ENCODE data around the gene IL27RA.
A peak's percentile ranks its signal among the peaks of the same experiment; 100 is the strongest.

The IL27RA gene

DNA sequence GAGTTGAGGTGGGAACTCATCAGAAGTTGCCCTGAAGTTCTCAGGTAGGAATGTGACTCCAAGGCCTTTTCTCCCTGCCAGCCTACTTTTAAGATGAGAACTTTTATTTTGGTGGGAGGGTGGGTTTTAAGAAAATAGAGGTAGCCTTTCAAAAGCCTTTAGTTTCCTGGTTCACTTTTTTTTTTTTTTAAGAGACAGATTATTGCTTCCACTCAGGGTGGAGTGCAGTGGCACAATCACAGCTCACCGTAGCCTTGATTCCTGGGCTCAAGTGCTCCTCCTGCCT, 51.1 kb downstream of the IL27RA start:
- Histone ChIP-seq H3K4me3 (ENCODE audit: low read depth, low read length) (no peak overlapping the region), H3K27ac (no peak overlapping the region), H3K27me3 (replicated peaks) (no peaks in the 10 kb centered on the region), H3K36me3 (replicated peaks) (no peaks in the 10 kb centered on the region)
- no peak for DNase-seq
- TF ChIP-seq, protein P1, sequence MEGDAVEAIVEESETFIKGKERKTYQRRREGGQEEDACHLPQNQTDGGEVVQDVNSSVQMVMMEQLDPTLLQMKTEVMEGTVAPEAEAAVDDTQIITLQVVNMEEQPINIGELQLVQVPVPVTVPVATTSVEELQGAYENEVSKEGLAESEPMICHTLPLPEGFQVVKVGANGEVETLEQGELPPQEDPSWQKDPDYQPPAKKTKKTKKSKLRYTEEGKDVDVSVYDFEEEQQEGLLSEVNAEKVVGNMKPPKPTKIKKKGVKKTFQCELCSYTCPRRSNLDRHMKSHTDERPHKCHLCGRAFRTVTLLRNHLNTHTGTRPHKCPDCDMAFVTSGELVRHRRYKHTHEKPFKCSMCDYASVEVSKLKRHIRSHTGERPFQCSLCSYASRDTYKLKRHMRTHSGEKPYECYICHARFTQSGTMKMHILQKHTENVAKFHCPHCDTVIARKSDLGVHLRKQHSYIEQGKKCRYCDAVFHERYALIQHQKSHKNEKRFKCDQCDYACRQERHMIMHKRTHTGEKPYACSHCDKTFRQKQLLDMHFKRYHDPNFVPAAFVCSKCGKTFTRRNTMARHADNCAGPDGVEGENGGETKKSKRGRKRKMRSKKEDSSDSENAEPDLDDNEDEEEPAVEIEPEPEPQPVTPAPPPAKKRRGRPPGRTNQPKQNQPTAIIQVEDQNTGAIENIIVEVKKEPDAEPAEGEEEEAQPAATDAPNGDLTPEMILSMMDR (IDR thresholded peaks at IDR 0.05; ENCODE audit: low read depth, low read length, missing control alignments) = no peak
- in situ Hi-C loops (cut with HindIII; ENCODE audit: low pct_ligation_motif_present, low sequenced_read_pairs) = no loop called here

DNA sequence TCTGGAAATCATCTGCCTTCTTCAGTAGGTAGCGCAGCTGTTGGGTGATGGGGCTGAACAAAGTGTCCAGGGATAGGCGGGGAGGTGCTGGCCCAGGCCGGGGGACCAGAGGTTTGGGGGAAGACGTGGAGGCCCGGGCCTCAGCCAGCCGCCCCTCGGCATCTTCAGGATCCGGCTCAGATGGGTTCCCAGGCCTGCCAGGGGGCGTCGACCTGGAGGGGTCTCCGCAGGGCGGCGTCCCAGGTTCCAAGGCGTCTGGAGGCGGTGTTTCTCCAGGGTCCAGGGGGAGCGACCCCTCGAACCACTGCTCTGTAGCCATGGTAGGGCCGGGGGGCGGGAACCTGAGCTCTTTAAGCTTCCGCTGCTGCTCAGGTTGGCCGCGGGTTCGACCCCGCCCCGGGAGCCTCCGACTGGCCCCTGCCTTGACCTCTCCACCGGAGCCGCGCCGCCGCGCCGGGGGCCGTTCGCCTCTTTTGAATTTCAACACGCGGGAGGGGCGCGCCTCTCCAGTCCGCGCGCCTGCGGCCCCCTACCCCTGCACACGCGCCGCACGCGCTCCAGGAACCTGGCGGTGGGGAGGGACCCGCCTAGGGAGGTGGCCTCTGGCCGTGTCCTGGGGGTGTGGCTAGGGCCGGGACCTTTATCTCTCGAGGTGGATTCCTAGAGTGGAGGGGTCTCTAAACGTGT, 53.9 kb downstream of the IL27RA start, which contains the start of gene C19orf67:
Gene C19orf67 (minus strand): TSS at position 475 of the 687 bp plus-strand sequence. CDS start 156 bp downstream, at position 319.
- in situ Hi-C loops (cut with HindIII; ENCODE audit: low pct_ligation_motif_present, low sequenced_read_pairs) = no loop called here
- no peak within 1 kb of the TSS for H3K4me3 ChIP-seq (ENCODE audit: low read depth, low read length)
- no peak within 1 kb of the TSS for H3K27ac ChIP-seq
- no peak for DNase-seq
- H3K36me3 ChIP-seq (replicated peaks) = peaks cover 8% of the 10 kb centered on the region
- no peaks in the 10 kb centered on the region for H3K27me3 ChIP-seq (replicated peaks)
- TF ChIP-seq, protein P1 (IDR thresholded peaks at IDR 0.05; ENCODE audit: low read depth, low read length, missing control alignments) = no peak

DNA sequence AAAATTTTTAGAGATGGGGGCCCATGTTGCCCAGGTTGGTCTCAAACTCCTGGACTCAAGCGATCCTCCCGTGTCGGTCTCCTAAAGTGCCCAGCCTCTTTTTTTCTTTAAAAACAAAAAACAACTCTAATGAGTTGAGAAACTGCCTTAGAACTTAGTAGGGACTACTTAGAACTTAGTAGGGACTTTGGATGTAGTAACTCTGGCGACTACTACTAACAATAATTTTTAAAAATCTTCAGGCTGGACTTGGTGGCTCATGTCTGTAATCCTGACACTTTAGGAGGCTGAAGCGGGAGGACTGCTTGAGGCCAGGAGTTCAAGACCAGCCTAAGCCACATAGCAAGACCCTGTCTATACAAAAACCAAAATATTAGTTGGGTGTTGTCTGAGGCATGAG, 54.5 kb downstream of the IL27RA start:
- TF ChIP-seq, protein P1 (IDR thresholded peaks at IDR 0.05; ENCODE audit: low read depth, low read length, missing control alignments) = no peak
- DNase-seq = no peak

DNA sequence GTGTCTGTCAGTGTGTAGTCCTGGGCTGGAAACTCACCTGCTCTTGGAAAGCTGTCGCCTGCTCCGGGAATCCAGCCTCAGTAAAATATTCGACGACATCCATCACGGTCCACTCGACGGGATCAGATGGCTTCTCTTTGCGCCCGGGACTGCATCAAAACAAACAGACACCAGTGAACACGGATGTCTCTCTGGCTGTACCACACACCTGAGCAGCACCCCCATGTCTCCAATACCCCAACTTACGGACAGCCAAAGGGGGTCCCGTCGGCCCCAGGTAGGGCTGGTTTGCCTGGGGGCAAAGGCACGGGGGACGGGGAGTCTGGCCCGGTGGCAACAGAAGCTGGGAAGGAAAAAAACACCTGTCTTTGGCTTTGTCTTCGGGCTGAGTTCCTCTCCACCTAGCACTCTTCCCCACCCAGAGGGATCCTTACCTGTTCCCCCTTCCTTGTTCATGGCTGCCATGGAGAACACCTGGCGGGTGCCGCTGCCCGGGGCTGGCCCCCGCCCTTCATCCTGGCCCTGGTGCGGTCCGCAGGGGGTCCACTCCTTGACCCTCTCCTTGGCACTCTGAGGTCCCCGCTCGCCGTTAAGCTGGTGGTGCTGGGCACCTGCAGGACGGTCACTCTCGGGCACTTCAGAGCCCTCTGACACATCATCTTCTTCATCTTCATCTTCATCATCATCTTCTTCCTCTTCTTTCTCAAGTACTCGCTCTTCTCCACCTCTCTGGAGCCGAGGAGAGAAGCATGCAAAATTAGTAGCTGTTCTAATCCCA, 57.3 kb downstream of the IL27RA start:
- no peak overlapping the region for H3K27ac ChIP-seq
- TF ChIP-seq, protein P1 (IDR thresholded peaks at IDR 0.05; ENCODE audit: low read depth, low read length, missing control alignments) = no peak
- peak overlapping the region; percentile 42 for H3K4me3 ChIP-seq (ENCODE audit: low read depth, low read length)
- DNase-seq = no peak
- no peaks in the 10 kb centered on the region for H3K27me3 ChIP-seq (replicated peaks)
- in situ Hi-C loops (cut with HindIII; ENCODE audit: low pct_ligation_motif_present, low sequenced_read_pairs) = no loop called here
- H3K36me3 ChIP-seq (replicated peaks) = peaks cover 8% of the 10 kb centered on the region

More for the DNA sequence above, 54.5 kb downstream of the IL27RA start:
- Histone ChIP-seq H3K36me3 (replicated peaks) (peaks cover 8% of the 10 kb centered on the region), H3K4me3 (ENCODE audit: low read depth, low read length) (no peak overlapping the region), H3K27me3 (replicated peaks) (no peaks in the 10 kb centered on the region), H3K27ac (no peak overlapping the region)
- in situ Hi-C loops (cut with HindIII; ENCODE audit: low pct_ligation_motif_present, low sequenced_read_pairs) = no loop called here

DNA sequence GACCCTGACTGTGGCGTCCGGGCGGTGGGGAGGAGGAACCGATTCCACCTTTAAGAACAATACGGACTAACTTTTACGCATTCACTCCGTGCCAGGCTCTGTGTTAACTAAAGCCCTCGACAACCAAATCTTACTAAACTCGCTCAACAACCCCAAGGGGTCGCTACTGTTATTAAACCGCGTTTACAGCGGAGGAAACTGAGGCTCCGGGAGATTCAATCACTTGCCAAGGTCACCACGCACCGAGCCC, 57.8 kb downstream of the IL27RA start:
- Histone ChIP-seq H3K27ac (no peak overlapping the region), H3K36me3 (replicated peaks) (peaks cover 8% of the 10 kb centered on the region), H3K4me3 (ENCODE audit: low read depth, low read length) (peak overlapping the region; percentile 42), H3K27me3 (replicated peaks) (no peaks in the 10 kb centered on the region)
- DNase-seq = no peak
- in situ Hi-C loops (cut with HindIII; ENCODE audit: low pct_ligation_motif_present, low sequenced_read_pairs) = no loop called here
- TF ChIP-seq, protein P1 (IDR thresholded peaks at IDR 0.05; ENCODE audit: low read depth, low read length, missing control alignments) = peak; percentile 35

All from brain microvascular endothelial cell (primary cell).